GM21723 (cell line): ENCODE measurements around the gene OPN4.

Experiments
- ATAC-seq: cut with Tn5 transposase; IDR thresholded peaks from one replicate; pipeline ENCODE4 v1.9.1; 2021; ENCODE audit warnings: mild to moderate bottlenecking, moderate library complexity; ENCODE audit not compliant: unreplicated experiment

The OPN4 gene

GRCh38 chr10:86677374-86677773 is 23.0 kb downstream of the OPN4 start:
- no peak for ATAC-seq

- ATAC-seq: peak; percentile 60
Measured at GRCh38 chr10:86678999-86679792, 24.8 kb downstream of the OPN4 start.

GRCh38 chr10:86681047-86681446 is 26.7 kb downstream of the OPN4 start:
- no peak for ATAC-seq

GRCh38 chr10:86681722-86682386 is 27.5 kb downstream of the OPN4 start:
- no peak for ATAC-seq

- ATAC-seq: no peak
Measured at GRCh38 chr10:86682675-86683074, 28.3 kb downstream of the OPN4 start.

- no peak for ATAC-seq
Measured at GRCh38 chr10:86684331-86685097, 30.2 kb downstream of the OPN4 start.

GRCh38 chr10:86685416-86685815 is 31.1 kb downstream of the OPN4 start:
- no peak for ATAC-seq

GRCh38 chr10:86685893-86686632 is 31.7 kb downstream of the OPN4 start:
- no peak for ATAC-seq

- ATAC-seq: no peak
Measured at GRCh38 chr10:86686972-86687371, 32.6 kb downstream of the OPN4 start.

- ATAC-seq: no peak
Measured at GRCh38 chr10:86687750-86688149, 33.4 kb downstream of the OPN4 start.

- ATAC-seq: peak; percentile 80
Measured at GRCh38 chr10:86688398-86688921, 34.1 kb downstream of the OPN4 start.

GRCh38 chr10:86689146-86689545 is 34.8 kb downstream of the OPN4 start:
- ATAC-seq: no peak

GRCh38 chr10:86690231-86690630 is 35.9 kb downstream of the OPN4 start:
- ATAC-seq: no peak

- ATAC-seq: no peak
Measured at GRCh38 chr10:86690657-86691084, 36.3 kb downstream of the OPN4 start.

- ATAC-seq: no peak
Measured at GRCh38 chr10:86691333-86692022, 37.1 kb downstream of the OPN4 start.

- no peak for ATAC-seq
Measured at GRCh38 chr10:86692023-86692514, 37.7 kb downstream of the OPN4 start.

GRCh38 chr10:86692664-86693063 is 38.3 kb downstream of the OPN4 start:
- no peak for ATAC-seq

GRCh38 chr10:86693275-86693674 is 38.9 kb downstream of the OPN4 start:
- no peak for ATAC-seq

GRCh38 chr10:86693721-86694369 is 39.5 kb downstream of the OPN4 start:
- no peak for ATAC-seq
